EH (cell line): ENCODE measurements around the gene PDE9A.

Experiments used
- DNase-seq: peaks from one replicate; pipeline ENCODE4 v3.0.0-alpha.2; 2015; ENCODE audit warnings: low read depth

PDE9A gene

GRCh38 chr21:42672699-42673458, 19.5 kb downstream of the PDE9A start:
- no peak for DNase-seq

- no peak for DNase-seq
These were observed 20.4 kb downstream of the PDE9A start for GRCh38 chr21:42673633-42674328.

- DNase-seq, result no peak
These were observed 21.0 kb downstream of the PDE9A start for GRCh38 chr21:42674351-42674940.

GRCh38 chr21:42675403-42675802, 22.0 kb downstream of the PDE9A start:
- DNase-seq, result no peak

GRCh38 chr21:42676808-42677207, 23.4 kb downstream of the PDE9A start:
- DNase-seq, result no peak

GRCh38 chr21:42677339-42678321, 24.2 kb downstream of the PDE9A start:
- peak; percentile 41 for DNase-seq

GRCh38 chr21:42678618-42679295, 25.3 kb downstream of the PDE9A start:
- DNase-seq, result no peak

GRCh38 chr21:42679319-42680057, 26.1 kb downstream of the PDE9A start:
- DNase-seq, result no peak

- no peak for DNase-seq
These were observed 26.6 kb downstream of the PDE9A start for GRCh38 chr21:42680058-42680330.

GRCh38 chr21:42680429-42680828, 27.0 kb downstream of the PDE9A start:
- no peak for DNase-seq

GRCh38 chr21:42681296-42682206, 28.1 kb downstream of the PDE9A start:
- no peak for DNase-seq

- no peak for DNase-seq
These were observed 29.3 kb downstream of the PDE9A start for GRCh38 chr21:42682661-42683210.

GRCh38 chr21:42683371-42684108, 30.1 kb downstream of the PDE9A start:
- no peak for DNase-seq

GRCh38 chr21:42684109-42684916, 30.9 kb downstream of the PDE9A start:
- peak; percentile 12 for DNase-seq

- no peak for DNase-seq
These were observed 31.6 kb downstream of the PDE9A start for GRCh38 chr21:42685036-42685435.

- no peak for DNase-seq
These were observed 32.6 kb downstream of the PDE9A start for GRCh38 chr21:42685954-42686500.

GRCh38 chr21:42687796-42688195, 34.4 kb downstream of the PDE9A start:
- DNase-seq, result no peak
